GM19395 (cell line): Measurements from ENCODE around the gene SLC38A11.

ENCODE experiments used
- ATAC-seq: cut with Tn5 transposase; IDR thresholded peaks from one replicate; pipeline ENCODE4 v1.9.1; 2021; ENCODE audit warnings: mild to moderate bottlenecking, moderate library complexity; ENCODE audit not compliant: unreplicated experiment

Gene SLC38A11

DNA sequence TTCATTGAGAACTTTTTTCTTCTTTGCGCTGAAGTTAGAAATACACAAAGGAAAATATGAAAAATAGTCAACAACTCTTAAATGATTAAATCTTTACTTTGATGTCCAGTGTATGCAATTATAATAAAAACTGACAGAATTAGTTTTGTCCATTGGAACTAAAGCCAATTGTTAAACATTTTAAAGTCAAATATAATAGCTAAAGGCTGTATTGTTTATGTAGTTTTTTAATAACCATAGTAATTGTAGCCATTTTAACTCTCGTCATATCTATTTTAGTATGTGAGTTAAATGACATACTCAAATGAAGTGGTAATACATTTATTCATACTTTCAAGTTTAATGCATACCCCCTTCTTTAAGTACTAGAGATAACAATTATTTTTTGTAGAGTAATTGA is 109.0 kb downstream of the SLC38A11 start:
- no peak for ATAC-seq
